NCI-H460 (cell line): Measurements from ENCODE around the gene CARNS1. TPM values are rescaled to one million over a fixed set of nuclear protein-coding genes. Genes with fewer than 3 reads are reported as not detected.

ENCODE experiments used
- DNase-seq: peaks from one replicate; pipeline ENCODE4 v3.0.0-alpha.2; 2016; ENCODE audit warnings: low read depth; ENCODE audit errors: extremely low read depth
- total RNA-seq: library from RNA; depleted of rRNA; stranded (reverse); fragments of >200 nt; shearing (Covaris generic); gene quantifications from 2 replicates; pipeline ENCODE4 v1.2.3, GENCODE V29; 2014

Gene CARNS1
- total RNA-seq, 1 experiment from 2014 or later = 0.12 TPM

GRCh38 chr11:67376063-67376820 is 39.2 kb upstream of the CARNS1 start:
- DNase-seq = no peak

DNA sequence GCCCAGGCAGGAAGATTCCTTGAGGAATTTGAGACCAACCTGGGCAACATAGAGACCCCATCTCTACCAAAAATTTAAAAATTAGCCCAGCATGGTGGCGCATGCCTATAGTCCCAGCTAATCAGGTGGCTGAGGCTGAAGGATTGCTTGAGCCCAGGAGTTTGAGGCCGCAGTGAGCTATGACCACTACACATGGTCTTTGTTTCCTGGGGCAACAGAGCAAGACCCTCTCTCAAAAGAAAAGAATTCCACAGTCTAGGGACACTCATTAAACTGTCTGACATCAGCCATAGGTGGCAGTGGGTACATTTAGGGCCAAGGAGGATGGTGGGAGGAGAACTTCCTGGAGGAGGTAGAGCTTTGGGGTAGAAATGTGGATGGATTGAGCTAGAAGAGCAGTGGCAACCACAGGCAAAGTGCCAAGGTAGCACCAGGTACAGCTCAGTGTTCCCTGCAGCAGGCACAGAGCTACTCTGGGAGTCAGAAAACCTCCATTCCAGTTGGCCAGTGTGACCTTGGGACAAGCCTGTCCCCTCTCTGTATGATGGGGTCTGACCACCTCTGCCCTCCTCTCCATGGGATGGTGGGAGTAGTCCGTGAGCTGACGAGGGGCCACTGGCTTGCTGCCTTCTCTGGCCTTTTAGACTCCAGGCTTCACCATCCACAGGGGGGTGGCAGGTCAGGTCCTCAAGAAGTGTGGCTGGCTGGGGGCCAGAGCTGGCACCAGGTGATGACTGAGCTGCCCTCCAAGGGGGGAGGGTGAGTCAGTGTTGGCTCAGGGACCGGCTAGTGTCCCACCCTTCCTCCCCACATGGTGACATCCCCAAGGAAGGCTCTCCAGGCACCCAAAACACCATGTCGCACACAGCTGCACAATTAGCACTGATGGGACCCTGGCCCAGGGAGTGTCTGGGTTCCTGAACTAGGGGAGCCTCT is 38.3 kb upstream of the CARNS1 start:
- no peak for DNase-seq

- DNase-seq = no peak
Measured at GRCh38 chr11:67378544-67378943, 36.9 kb upstream of the CARNS1 start.

- peak; percentile 64 for DNase-seq
Measured at GRCh38 chr11:67379061-67380058, 36.1 kb upstream of the CARNS1 start.

DNA sequence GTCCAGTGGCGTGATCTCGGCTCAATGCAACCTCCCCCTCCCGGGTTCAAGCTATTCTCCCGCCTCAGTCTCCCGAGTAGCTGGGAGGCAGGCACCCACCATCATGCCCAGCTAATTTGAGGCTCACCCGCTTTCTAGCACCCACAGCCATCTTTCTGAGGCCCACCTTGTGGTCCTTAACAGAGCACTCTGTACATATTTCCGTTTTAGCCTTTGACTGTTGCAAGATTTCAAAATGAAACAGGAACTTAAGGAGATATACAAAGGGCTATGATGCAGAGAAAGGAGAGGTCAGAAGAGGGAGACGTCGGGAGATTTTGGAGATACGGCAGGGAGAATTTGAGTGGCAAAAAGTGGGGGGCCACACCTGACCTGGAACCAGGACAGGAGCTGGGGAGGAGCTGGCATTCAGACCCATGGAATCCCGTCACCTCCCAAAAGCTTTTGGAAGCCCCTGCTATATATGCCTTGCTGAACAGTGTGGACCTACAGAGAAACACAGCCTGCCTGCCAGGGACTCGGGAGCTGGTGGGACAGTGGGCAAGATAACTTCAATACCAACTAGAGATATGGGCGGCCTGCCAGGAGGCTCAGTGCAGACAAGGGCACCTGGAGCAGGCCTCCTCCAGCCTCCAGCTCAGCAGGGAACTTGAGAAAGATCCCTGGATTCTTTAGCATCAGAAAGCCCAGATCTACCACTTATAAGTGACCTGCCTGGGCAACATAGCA is 34.1 kb upstream of the CARNS1 start:
- no peak for DNase-seq

DNA sequence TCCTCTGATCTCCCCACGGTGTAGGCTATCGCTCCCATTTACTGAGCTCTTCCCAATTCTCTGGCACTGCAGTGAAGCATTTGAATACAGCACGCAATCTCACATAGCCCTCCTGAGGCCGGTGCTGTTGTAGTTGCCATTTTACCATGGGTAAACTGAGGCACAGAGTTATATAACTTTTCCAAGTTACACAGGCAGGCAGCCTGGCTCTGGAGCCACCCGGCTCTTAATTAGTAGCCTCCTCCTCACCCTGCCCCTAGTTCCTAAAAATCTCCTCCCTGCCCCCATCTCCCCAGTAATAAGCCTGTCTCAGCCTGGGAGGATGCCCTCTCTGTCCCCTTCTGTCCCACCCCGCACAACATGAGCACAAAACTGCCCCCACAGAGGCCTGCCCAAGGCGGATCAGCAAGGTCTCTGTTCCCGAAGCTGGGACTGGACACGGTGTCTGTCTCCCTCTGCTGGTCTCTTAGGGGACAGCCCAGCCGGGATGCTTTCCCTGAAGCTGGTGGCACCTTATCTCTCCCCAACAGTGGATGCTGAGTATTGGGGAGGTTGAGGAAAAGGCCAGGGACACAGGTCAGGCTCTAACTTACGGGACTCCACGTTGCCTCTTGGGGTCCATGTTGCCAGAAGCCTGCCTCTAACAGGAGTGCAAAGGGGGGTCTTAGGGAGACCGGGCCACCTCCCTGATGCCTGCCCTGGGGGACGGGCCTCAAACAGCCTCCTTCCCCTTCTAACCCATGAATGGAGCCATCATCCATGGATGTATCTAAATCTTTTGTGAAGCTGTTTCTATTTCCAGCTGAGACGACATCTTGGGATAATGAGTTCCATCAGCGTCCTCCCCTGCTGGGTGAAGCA is 33.0 kb upstream of the CARNS1 start:
- DNase-seq = peak; percentile 76

GRCh38 chr11:67384851-67385366 is 30.6 kb upstream of the CARNS1 start:
- DNase-seq = no peak

GRCh38 chr11:67387069-67387468 is 28.4 kb upstream of the CARNS1 start:
- DNase-seq = no peak

DNA sequence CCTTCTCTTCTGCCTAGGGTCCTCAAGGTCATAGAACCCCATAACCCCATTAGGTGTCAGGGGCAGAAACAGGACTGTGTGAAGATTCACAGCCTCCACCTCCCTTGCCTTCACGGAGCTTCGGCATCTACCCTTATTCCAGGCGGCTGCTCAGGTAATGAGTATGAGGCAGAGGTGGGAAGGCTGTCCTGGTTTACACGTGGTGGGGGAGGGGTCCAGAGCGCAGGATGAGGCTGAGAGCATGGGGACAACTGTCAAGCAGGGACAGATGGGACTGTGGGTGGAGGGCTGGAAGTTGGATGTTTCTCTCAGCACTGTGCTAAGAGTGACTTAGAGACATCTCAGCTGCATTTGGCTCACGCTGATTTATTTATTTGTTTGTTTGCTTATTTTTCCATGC is 28.0 kb upstream of the CARNS1 start:
- no peak for DNase-seq

- no peak for DNase-seq
Measured at GRCh38 chr11:67389477-67389876, 26.0 kb upstream of the CARNS1 start.

DNA sequence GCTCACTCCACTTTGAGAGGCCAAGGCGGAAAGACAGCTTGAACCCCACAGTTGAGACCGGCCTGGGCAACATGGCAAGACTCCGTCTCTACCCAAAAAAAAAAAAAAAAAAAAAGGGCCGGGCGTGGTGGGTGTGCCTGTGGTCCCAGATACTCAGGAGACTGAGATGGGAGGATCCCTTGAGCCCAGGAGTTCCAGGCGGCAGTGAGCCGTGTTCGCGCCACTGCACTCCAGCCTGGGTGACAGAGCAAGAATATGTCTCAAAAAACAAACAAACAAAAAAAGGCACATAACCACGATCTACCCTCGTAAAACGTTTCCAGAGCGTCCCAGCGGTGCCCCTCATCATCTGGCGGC is 24.6 kb upstream of the CARNS1 start:
- no peak for DNase-seq

DNA sequence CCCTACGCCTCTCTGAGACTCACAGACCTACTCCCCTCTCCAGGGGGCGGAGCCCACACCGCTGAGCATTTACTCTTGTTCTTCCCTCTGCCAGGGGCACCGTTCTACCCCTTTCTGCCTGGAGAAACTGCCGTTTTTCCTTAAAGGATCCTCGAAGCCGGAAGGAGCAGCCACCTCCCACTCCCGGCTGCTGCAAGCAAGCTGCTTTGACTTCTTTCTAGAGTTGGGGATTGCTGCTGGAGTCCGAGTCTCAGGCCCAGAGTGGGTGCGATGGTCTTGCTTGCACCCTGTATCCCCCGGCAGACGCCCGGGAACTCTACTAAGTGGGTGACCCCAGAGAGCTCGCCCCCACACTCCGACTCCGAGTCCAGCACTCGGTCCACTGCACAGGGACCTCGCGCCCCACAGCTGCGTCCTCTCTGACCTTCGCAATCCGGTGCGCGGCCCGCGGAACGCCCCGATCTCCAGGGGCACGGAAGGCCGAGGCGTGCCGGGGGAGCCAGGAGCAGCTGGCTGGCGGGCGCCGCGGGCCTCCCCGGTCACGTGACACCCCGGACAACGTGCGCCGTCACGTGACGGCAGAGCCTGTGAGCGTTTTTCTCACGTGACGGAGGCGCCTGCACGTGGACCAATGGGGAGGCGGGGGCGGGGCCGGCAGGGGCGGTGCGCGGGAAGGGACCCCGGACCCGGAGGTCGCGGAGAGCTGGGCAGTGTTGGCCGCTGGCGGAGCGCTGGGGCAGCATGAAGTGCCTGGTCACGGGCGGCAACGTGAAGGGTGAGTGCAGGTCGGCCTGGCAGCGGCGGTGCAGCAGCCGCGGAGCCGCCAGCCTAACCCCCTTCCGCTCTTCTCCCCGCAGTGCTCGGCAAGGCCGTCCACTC is 23.9 kb upstream of the CARNS1 start, which contains the start of gene RAD9A:
Gene RAD9A (plus strand): TSS at position 683 of the 879 bp plus-strand sequence. CDS start 59 bp downstream, at position 742.
- peak; percentile 82 for DNase-seq

- DNase-seq = no peak
Measured at GRCh38 chr11:67392183-67392715, 23.2 kb upstream of the CARNS1 start.

GRCh38 chr11:67393437-67393836 is 22.0 kb upstream of the CARNS1 start:
- DNase-seq = no peak

DNA sequence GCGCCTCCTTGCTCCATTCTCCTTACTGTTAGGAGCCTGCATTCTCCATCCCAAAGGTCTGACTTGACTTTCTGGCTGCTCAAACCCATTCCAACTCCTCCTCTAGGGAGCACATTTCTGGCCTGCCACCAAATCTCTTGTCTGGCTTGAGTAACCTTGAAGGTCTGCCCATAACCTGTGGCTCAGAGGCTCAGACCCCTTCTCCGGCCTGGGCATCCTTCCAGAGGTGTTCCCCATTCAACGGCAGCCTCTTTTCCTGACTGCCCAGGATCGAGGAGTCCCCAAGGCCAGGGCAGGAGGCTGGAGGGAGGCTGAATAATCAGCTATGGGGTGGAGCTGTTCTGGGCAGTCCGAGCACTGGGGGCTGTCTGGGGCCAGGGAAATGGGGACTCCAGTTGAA is 21.5 kb upstream of the CARNS1 start:
- no peak for DNase-seq

GRCh38 chr11:67395555-67396258 is 19.8 kb upstream of the CARNS1 start:
- no peak for DNase-seq

DNA sequence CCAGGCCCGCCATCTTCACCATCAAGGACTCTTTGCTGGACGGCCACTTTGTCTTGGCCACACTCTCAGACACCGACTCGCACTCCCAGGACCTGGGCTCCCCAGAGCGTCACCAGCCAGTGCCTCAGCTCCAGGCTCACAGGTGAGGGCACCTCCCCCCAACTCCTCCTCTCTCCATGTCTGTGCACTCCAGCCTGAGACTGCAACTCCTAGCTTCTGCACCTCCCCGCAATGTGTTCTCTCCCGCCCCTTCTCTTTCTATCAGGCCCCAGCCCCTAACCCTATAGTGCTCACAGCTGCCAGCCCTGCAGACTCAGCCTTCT is 19.3 kb upstream of the CARNS1 start:
- no peak for DNase-seq
